Measurements from ENCODE around the gene GJB5. TPM values are rescaled to one million over a fixed set of nuclear protein-coding genes. Genes with fewer than 3 reads are reported as not detected.

GJB5 gene
- total and polyA plus RNA-seq, 2 of the 8 experiments (the other 6 are each of a cell fraction or from before 2014, with no cell fraction given), result 0.86 to 3.1 TPM

- TF ChIP-seq CHD7 (IDR thresholded peaks at IDR 0.05; ENCODE audit: insufficient replicate concordance, low read length) (no peak), ATF2 (IDR thresholded peaks at IDR 0.05; ENCODE audit: low read length) (no peak), RXRA (IDR thresholded peaks at IDR 0.05; ENCODE audit: insufficient read depth, low read depth, low read length) (no peak), SUZ12 (IDR thresholded peaks at IDR 0.05; ENCODE audit: low read length) (no peak), SRF (IDR thresholded peaks at IDR 0.05; ENCODE audit: low read depth, low read length) (no peak), USF2 (IDR thresholded peaks at IDR 0.05; ENCODE audit: low read length) (no peak), RFX5 (IDR thresholded peaks at IDR 0.05; ENCODE audit: borderline replicate concordance, low read depth, low read length) (no peak), KDM4A (IDR thresholded peaks at IDR 0.05; ENCODE audit: low read depth, low read length, severe bottlenecking) (no peak)
Measured at GRCh38 chr1:34761776-34762307, 7.0 kb downstream of the GJB5 start (continued).

Measured in H1 (cell line).